GM12892 (cell line): ENCODE measurements around the gene KHNYN.

ENCODE experiments used
- POLR2A ChIP-seq: IDR thresholded peaks from 2 replicates; pipeline ENCODE4 v1.6.1; 2011; ENCODE audit warnings: low read depth, low read length, control low read depth
- POLR2AphosphoS5 ChIP-seq: IDR thresholded peaks from 2 replicates; pipeline ENCODE4 v1.6.1; 2011; ENCODE audit warnings: low read depth, low read length, control low read depth
- TAF1 ChIP-seq: IDR thresholded peaks from 2 replicates; pipeline ENCODE4 v1.6.1; 2011; ENCODE audit warnings: low read depth, mild to moderate bottlenecking, control low read depth, low read length, borderline replicate concordance

- TF ChIP-seq POLR2A (0 out of 2 replicates have a peak, but pooled peaks have one; percentile 47), POLR2AphosphoS5 (peak; percentile 70), TAF1 (no peak)
Measured at GRCh38 chr14:24439830-24440605, 10.3 kb downstream of the KHNYN start.
